GM12892 (cell line): ENCODE data around the gene FBN1.

Experiments
- DNase-seq: peaks from one replicate; pipeline ENCODE4 v3.0.0; 2011; ENCODE audit not compliant: insufficient read length
- FAIRE-seq: peaks from 2 replicates; lab custom pipeline; 2011; peaks lifted over from hg19 to GRCh38; lab: Jason Lieb, UNC
- POLR2A ChIP-seq: IDR thresholded peaks from 2 replicates; pipeline ENCODE4 v1.6.1; 2011; ENCODE audit warnings: low read depth, low read length, control low read depth
- POLR2AphosphoS5 ChIP-seq: IDR thresholded peaks from 2 replicates; pipeline ENCODE4 v1.6.1; 2011; ENCODE audit warnings: low read depth, low read length, control low read depth
- TAF1 ChIP-seq: IDR thresholded peaks from 2 replicates; pipeline ENCODE4 v1.6.1; 2011; ENCODE audit warnings: low read depth, mild to moderate bottlenecking, control low read depth, low read length, borderline replicate concordance

The FBN1 gene

DNA sequence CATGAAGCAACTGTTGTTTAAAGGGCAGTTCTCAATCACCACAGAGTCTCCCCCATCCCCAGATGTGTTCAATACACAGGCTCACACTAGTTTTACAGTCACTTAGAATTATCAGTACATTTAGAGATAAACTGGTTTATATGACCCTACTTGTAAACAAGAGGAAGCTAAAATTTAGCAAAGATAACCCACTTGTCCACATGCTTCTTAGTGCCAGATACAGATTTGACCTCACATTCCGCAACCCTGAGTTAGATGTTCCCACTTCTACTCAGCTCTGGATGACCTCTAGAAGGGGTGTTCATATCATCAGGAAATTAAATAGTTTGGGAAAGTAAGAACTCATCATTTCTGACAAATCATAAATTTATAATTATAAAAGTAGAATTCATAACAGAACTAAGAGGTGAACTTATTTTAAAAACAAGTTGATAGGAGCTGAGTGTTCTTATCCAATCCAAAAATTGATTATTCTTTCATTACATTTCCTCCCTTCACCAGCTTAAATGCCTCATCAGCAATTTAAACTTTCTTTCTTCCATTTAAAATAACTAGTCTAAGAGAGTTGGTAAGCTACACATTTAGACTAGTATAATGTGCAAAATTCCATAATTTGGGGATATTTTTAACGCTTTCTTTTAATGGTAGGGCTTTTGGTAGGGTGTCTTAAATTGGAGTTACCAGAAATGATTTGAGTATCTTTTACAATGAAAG is 131.2 kb downstream of the FBN1 start:
- DNase-seq (no peak), FAIRE-seq (no peak)
- TF ChIP-seq TAF1 (no peak), POLR2A (no peak), POLR2AphosphoS5 (no peak)

GRCh38 chr15:48510976-48511375 is 134.5 kb downstream of the FBN1 start:
- TF ChIP-seq TAF1 (no peak), POLR2A (no peak), POLR2AphosphoS5 (no peak)
- FAIRE-seq (no peak), DNase-seq (no peak)

DNA sequence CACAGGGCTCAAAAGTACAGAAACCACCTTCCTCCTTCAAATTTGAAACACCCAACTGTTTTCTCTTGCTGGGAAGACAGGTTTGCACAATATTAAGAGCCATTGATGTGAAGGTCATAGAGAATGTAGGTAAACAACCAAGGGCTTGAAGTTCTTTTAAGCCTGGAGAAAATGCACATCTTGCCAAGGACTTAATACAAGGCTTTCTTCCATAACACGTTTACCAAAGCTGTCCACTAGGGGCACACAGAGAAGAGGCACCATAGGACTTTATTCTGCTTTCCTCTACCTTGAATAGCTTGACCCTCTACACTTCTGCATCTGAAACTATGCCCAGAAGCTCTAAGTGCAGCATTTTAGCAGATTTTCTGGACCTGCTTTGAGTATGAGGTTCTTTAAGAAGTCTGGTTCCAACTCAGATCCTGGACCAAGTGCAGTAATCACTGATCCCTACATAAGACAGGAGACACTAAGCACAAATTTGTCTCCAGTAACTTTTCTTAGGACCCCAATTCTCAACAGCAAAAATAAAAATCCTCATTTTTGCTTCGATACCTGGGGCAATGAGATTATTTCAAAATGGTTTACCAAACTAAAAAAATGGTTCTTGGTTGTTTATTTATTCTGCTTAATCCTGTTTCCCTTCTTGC is 138.0 kb downstream of the FBN1 start:
- no peak for TF ChIP-seq POLR2A
- TF ChIP-seq TAF1, result no peak
- no peak for TF ChIP-seq POLR2AphosphoS5
- DNase-seq, result peak; percentile 9
- no peak for FAIRE-seq

DNA sequence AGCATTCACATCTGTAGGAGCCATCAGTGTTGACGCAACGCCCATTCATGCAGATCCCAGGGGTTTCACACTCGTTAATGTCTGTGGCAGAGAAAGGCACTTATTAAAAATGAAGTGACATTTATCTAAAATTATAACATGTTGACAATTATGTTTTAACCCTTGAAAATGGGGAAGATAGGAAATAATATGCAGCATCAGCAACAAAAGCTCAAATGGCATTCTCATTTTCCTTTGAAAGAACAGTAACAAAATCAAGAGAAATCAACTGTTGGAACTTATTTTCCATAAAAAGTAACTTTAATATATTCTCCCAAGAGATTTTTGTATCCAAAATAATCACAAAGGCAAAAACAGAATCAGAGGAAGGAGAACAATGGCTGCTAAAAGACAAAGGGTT is 140.4 kb downstream of the FBN1 start:
- TF ChIP-seq POLR2AphosphoS5 (no peak), POLR2A (no peak), TAF1 (no peak)
- DNase-seq (no peak), FAIRE-seq (no peak)

DNA sequence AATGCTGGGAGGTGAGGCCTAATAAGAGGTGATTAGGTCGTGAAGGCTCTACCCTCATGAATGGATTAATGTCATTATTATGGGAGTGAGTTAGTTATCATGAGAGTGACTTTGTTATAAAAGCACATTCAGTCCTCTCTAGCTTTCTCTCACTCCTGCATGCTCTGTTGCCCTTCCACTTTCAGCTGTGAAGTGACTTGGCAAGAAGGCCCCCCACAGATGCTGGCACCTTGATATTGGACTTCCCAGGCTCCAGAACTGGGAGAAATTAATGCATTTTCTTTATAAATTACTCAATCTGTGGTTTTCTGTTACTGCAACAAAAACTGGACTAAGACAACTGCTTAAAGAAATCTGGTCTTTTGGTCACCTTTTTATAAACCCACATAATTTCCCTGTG is 144.3 kb downstream of the FBN1 start:
- TF ChIP-seq POLR2A (no peak), POLR2AphosphoS5 (no peak), TAF1 (no peak)
- no peak for FAIRE-seq
- no peak for DNase-seq

DNA sequence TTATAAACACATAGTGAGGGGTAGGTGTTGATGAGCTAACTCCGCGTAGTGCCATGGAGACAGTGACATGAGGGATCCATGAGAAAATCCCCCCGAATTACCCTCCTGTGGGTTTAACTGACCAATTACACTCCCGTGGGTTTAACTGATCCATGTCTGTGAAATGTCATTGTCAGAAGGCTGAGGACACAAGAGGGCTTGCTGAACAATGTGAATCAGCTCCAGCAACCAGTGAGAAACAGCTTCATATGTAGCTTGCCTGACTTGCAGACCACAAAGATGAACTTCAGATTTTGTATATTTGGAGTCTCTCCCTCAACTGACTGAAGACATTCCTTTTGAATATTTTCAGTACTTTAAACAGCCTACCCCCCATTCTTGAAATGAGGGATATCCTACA is 144.9 kb downstream of the FBN1 start:
- no peak for DNase-seq
- no peak for TF ChIP-seq POLR2AphosphoS5
- TF ChIP-seq POLR2A, result no peak
- TF ChIP-seq TAF1, result no peak
- FAIRE-seq, result peak; percentile 21

GRCh38 chr15:48499978-48500377 is 145.5 kb downstream of the FBN1 start:
- DNase-seq (no peak), FAIRE-seq (no peak)
- TF ChIP-seq POLR2A (no peak), POLR2AphosphoS5 (no peak), TAF1 (no peak)

DNA sequence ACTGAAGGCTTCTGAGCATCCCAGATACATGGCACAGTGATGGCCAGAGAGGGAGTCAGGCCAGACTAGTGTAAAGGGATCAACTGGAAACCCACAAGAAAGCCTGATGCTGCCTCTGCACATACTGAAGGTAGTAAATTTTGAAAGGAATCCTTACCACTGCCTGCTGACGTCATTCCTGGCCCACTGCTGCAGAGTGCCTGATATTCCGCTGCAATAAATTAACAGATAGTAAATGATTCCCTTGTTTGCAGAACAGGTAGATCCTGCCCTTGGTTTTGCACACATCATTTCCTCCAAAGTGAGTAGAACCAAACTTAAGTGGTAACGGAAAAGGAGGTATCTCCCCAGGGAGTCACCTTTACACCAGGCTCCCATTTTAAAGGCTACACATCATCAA is 146.7 kb downstream of the FBN1 start:
- TF ChIP-seq POLR2A, result no peak
- TF ChIP-seq TAF1, result no peak
- no peak for TF ChIP-seq POLR2AphosphoS5
- DNase-seq, result no peak
- no peak for FAIRE-seq

- DNase-seq, result no peak
- TF ChIP-seq POLR2A (no peak), TAF1 (no peak), POLR2AphosphoS5 (no peak)
- no peak for FAIRE-seq
Measured at GRCh38 chr15:48494631-48495030, 150.9 kb downstream of the FBN1 start.

DNA sequence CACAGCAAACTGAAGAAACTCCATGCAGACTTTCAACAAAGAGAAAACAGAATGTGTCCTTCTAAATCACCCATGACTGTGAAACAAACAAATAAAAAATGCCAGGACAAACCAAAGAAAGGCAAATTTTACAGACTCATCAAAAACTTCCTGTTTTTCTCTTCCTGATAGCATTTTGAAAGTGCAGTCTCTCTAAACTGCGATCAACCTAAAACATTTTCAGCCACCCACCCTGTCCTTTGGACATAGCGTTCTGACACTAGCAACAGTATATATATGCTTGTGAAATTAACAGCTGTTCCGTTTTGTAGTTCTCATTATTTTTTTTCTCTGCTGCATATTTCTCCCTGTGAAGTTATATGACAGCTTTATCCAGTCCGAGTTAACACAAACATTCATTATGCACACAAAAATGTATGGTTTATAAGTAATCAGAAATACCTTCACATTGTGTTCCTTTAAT is 151.7 kb downstream of the FBN1 start:
- FAIRE-seq (no peak), DNase-seq (no peak)
- TF ChIP-seq POLR2A (no peak), TAF1 (no peak), POLR2AphosphoS5 (no peak)

DNA sequence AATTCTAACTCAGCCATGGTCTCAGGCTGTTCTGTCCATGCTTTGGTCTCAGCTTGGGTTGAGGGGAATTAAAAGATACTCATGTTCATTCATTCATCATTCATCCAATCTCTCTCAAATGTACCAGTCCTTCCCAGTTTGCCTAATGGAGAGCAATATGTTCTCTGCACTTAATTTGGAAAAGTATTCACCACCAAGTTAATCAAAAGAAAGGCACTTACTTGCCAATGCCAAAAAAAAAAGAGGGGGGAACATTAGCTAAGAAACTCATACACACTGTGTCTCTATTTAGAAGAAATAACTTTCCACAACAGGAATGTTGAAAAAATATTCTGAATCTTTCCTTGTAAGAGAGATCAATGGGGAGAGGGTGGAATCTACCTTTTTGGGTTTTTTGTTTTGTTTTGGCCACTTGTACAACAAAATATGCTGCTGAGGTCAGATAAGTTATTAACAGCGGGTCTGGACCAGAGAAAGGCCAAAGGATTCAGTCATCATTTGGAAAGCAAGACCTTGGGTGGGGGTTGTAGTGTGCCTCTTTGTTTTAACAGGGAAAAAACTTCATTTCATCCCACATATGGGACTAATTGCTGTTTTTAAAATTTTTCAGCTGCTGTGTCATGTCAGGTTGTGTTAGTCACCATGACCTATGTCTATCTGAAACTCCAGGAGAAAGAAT is 152.3 kb downstream of the FBN1 start:
- TF ChIP-seq TAF1 (no peak), POLR2AphosphoS5 (no peak), POLR2A (no peak)
- FAIRE-seq (no peak), DNase-seq (no peak)

DNA sequence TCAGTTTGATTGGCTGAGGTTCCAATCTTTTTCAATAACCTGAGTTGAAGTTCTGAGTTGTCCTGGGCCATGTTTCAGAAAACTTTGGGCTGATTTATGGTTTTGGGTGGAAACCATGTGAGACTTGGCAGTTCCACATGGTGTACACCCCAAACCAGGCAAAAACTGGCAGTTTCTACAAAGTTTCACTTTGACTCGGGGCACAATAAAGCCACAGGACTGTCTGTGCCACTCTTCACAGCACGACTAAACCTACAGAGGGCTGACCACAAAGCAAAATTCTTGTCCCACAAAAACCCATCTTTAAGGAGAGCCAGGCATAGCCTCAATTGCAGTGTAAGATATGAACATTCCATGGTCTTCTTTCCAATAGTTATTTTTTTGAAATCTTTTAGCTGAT is 159.3 kb downstream of the FBN1 start:
- DNase-seq, result no peak
- TF ChIP-seq TAF1 (no peak), POLR2A (no peak), POLR2AphosphoS5 (no peak)
- peak; percentile 40 for FAIRE-seq
